Fibroblast of the aortic adventitia (primary cell): ENCODE results near the gene NLRX1. TPM values are rescaled to one million over a fixed set of nuclear protein-coding genes. Genes with fewer than 3 reads are reported as not detected.
"Not testable (repeated sequence)": the region's sequence is repeated elsewhere in the genome, so short reads cannot be mapped to it uniquely, and the experiment has no call there.

ENCODE experiments used
- DNase-seq: peaks from one replicate; pipeline ENCODE4 v3.0.0-alpha.2; 2010; ENCODE audit warnings: low read depth
- H3K4me3 ChIP-seq: 2 replicates; pipeline ENCODE4 v1.5.1; 2011; ENCODE audit warnings: low read depth, mild to moderate bottlenecking, control low read depth, low read length, moderate library complexity
- total RNA-seq: library from RNA; depleted of rRNA; stranded (reverse); fragments of >200 nt; gene quantifications from 2 replicates; pipeline ENCODE4 v1.2.3, GENCODE V29; 2012; ENCODE audit warnings: low replicate concordance
- TF ChIP-seq, protein P1 (sequence below): IDR thresholded peaks from 2 replicates; pipeline ENCODE4 v1.5.1; 2011; ENCODE audit warnings: mild to moderate bottlenecking, low read length, control low read depth, inconsistent platforms; ENCODE audit not compliant: insufficient read depth

The NLRX1 gene
- total RNA-seq, 1 donor, result 16.5 TPM

DNA sequence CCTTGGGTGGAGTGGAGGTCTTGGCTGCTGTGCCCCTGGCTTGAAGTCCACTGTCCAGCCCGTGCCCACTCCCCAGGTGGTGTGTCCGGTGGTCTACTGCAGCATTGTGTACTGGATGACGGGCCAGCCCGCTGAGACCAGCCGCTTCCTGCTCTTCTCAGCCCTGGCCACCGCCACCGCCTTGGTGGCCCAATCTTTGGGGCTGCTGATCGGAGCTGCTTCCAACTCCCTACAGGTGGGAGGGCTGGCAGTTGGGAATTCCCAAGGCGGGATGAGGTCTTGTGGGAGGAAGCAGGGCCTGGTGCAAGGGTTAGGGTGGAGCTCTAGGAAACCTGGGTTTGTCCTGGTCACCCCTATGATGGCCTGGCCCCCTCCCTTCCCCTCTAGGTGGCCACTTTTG, 8.4 kb upstream of the NLRX1 start:
- H3K4me3 ChIP-seq, result no peak overlapping the region
- DNase-seq, result no peak
- TF ChIP-seq, protein P1, sequence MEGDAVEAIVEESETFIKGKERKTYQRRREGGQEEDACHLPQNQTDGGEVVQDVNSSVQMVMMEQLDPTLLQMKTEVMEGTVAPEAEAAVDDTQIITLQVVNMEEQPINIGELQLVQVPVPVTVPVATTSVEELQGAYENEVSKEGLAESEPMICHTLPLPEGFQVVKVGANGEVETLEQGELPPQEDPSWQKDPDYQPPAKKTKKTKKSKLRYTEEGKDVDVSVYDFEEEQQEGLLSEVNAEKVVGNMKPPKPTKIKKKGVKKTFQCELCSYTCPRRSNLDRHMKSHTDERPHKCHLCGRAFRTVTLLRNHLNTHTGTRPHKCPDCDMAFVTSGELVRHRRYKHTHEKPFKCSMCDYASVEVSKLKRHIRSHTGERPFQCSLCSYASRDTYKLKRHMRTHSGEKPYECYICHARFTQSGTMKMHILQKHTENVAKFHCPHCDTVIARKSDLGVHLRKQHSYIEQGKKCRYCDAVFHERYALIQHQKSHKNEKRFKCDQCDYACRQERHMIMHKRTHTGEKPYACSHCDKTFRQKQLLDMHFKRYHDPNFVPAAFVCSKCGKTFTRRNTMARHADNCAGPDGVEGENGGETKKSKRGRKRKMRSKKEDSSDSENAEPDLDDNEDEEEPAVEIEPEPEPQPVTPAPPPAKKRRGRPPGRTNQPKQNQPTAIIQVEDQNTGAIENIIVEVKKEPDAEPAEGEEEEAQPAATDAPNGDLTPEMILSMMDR, result no peak

DNA sequence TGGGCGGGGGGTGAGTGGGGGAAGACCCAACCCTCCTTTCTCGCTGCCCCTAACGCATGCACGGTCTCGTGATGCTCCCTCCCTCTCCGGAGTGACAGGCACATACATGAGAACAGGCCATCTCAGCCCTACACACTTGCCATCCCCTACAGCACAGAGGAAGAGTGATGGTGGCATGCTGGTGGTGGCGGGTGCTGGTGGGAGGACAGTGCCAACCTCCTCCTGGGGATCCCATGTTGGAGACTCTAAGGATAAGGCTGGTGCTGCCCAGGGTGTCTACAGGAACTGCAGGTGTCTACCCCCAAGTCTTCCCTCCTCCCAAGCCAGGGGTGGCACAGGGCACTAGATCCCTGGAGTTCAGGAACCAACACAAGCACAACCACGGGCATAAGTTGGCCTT, 6.7 kb upstream of the NLRX1 start:
- no peak overlapping the region for H3K4me3 ChIP-seq
- no peak for DNase-seq
- TF ChIP-seq, protein P1, result no peak

DNA sequence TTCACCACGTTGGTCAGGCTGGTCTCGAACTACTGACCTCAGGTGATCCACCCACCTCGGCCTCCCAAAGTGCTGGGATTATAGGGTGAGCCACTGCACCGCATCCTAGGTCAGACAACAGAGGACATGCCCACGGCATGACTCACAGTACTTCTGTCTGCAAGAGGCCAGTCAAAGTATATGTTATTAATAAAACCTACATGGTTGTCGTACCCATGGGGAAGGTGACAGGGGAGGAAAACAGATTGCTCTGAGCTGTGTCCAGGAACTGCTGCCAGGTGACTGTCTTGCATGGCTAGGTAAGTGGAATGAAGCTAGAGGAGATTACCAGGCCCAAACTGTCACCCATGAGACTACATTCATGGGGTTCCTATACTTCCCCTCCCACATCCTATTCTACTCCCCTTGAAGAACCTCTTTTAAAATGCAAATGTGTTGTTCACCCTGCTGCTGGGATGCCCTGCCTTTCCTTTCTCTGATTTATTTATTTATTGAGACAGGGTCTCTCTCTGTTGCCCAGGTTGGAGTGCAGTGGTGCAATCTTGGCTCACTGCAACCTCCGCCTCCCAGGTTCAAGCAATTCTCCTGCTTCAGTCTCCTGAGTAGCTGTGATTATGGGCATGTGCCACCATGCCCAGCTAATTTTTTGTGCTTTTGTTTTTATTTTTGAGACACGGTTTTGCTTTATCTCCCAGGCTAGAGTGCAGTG, 2.0 kb upstream of the NLRX1 start:
- H3K4me3 ChIP-seq, result no peak overlapping the region
- DNase-seq, result peak; percentile 30
- TF ChIP-seq, protein P1, result no peak

DNA sequence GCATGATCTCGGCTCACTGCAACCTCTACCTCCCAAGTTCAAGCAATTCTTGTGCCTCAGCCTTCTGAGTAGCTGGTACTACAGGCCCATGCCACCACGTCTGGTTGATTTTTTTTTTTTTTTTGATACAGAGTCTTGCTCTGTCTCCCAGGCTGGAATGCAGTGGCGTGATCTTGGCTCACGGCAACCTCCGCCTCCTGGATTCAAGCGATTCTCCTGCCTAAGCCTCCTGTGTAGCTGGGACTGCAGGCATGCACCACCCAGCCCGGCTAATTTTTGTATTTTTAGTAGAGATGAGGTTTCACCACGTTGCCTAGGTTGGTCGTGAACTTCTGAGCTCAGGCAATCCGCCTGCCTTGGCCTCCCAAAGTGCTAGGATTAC, 1.5 kb upstream of the NLRX1 start:
- not testable (repeated sequence) for DNase-seq, H3K4me3 ChIP-seq

DNA sequence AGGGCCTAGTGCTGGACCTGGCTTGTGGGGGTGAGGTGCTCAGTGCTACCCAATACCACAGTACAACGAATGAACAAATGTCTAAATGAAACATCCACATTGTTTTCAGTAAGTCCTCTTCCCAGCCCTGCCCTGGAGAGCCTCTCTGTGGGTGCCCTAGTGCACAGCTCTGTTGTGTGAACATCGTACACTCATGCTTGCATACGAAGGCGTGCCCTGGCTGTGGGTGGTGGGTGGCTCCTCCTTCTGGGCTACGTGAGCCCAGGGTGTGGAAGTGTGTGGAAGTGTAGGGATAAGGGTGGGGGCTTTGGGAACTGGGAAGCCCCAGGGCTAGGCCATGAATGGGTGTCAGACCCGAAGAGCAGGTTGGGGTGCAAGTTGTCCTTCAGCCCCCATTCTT, 592 bp upstream of the NLRX1 start:
- no peak for DNase-seq
- H3K4me3 ChIP-seq, result no peak overlapping the region
- TF ChIP-seq, protein P1, result no peak

DNA sequence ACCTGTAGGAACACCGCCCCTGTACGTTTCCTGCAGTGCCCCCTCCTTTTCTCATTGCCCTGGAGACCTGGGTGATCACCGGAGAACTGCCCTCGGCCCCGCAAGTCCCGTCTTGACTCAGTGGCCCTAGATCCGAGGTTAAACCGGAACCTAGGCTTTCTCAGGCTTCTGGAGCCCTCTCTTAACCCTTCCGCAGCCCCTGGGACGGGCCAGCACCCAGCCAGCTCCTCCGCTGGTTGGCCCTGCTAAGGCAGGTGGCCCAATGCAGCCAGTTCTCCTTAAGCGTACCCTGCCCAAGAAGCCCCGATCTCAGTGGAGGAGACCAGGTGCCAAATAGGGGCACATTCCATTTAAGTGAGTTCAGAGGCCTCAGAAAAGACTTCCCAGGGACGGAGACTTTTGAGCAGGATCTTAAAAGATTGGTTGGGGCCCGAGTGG, 776 bp downstream of the NLRX1 start:
- DNase-seq, result peak; percentile 35
- TF ChIP-seq, protein P1, result no peak
- peak overlapping the region; percentile 75 for H3K4me3 ChIP-seq

DNA sequence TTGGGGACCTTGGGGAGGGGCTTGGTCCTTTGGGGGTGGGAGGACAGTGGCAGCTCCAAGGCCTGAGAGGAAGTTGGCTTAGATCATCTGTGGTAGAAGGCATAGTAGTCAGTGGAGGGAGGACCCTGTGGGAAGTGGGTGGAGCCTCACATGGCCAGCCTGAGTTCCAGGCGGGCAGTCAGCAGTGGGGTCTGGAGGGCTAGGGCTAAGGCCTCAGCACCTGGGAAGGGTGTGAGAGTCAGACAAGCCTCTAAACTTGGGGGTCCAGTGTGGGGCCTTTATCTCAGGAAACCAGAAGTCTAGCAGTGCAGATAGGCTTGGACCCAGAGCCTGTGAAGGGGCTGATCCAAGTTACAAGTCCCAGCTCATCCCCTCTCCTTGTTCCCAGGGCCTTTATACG, 4.0 kb downstream of the NLRX1 start:
- TF ChIP-seq, protein P1, result no peak
- no peak for DNase-seq
- H3K4me3 ChIP-seq, result no peak overlapping the region
